IMR-90 (cell line): ENCODE data around the gene KXD1. TPM values are rescaled to one million over a fixed set of nuclear protein-coding genes. Genes with fewer than 3 reads are reported as not detected.

Source experiments
- ATAC-seq: fragments of 200-7000 bp; cut with Tn5 transposase; 2 replicates; pipeline ENCODE4 v1.9.1; 2020; ENCODE audit warnings: low read depth, mild to moderate bottlenecking, moderate library complexity
- BruUV-seq: library from RNA; stranded (reverse); fragments of 400-500 nt; replicated peaks from 2 replicates; lab custom pipeline; 2021; lab: Mats Ljungman, UMichigan
- CTCF ChIA-PET: fragments of 300-600 bp; formaldehyde crosslinking; extraction: SDS; loops from one replicate; lab custom pipeline; 2021; ENCODE audit warnings: antibody characterized with exemption; lab: Yijun Ruan, JAX
- POLR2A ChIA-PET: fragments of 300-600 bp; sonication (Branson Sonifier 250); formaldehyde crosslinking; loops from one replicate; lab custom pipeline; 2022; ENCODE audit warnings: antibody characterized with exemption; ENCODE audit not compliant: unreplicated experiment; lab: Charles Lee
- DNase-seq: peaks from one replicate; pipeline ENCODE4 v3.0.0; 2013
- H2AFZ ChIP-seq: replicated peaks from 2 replicates; pipeline ENCODE3; 2013; ENCODE audit warnings: low read length, mild to moderate bottlenecking; ENCODE audit not compliant: poor library complexity
- H2AK5ac ChIP-seq: 2 replicates; pipeline ENCODE4 v1.6.1; 2013; ENCODE audit warnings: low read depth, low read length, inconsistent platforms
- H2AK9ac ChIP-seq: replicated peaks from 2 replicates; pipeline ENCODE3; 2013; ENCODE audit warnings: mild to moderate bottlenecking, low read depth, low read length, moderate library complexity; ENCODE audit not compliant: poor library complexity
- H2BK120ac ChIP-seq: 2 replicates; pipeline ENCODE4 v1.6.1; 2013; ENCODE audit warnings: low read depth, low read length, inconsistent platforms
- H2BK15ac ChIP-seq: 3 replicates; pipeline ENCODE4 v1.6.1; 2013; ENCODE audit warnings: low read depth, low read length, inconsistent platforms
- H2BK20ac ChIP-seq: 2 replicates; pipeline ENCODE4 v1.6.1; 2013; ENCODE audit warnings: low read depth, mild to moderate bottlenecking, inconsistent platforms, low read length, moderate library complexity
- H2BK5ac ChIP-seq: 2 replicates; pipeline ENCODE4 v1.6.1; 2013; ENCODE audit warnings: mild to moderate bottlenecking, low read depth, low read length, inconsistent platforms; ENCODE audit not compliant: poor library complexity, severe bottlenecking
- H3K14ac ChIP-seq: replicated peaks from 2 replicates; pipeline ENCODE4 v1.6.1; 2013; ENCODE audit warnings: low read depth, low read length, inconsistent platforms
- H3K18ac ChIP-seq: 2 replicates; pipeline ENCODE4 v1.6.1; 2013; ENCODE audit warnings: low read depth, low read length, control low read depth
- H3K23ac ChIP-seq: 2 replicates; pipeline ENCODE4 v1.6.1; 2013; ENCODE audit warnings: low read depth, low read length, inconsistent platforms
- H3K27ac ChIP-seq: 2 replicates; pipeline ENCODE4 v1.5.1; 2013; ENCODE audit warnings: mild to moderate bottlenecking, control low read depth, low read length; ENCODE audit not compliant: insufficient read depth
- H3K27me3 ChIP-seq: 2 replicates; pipeline ENCODE4 v1.6.1; 2013; ENCODE audit warnings: low read length; ENCODE audit not compliant: control insufficient read depth, insufficient read depth
- H3K36me3 ChIP-seq: 2 replicates; pipeline ENCODE4 v1.6.1; 2013; ENCODE audit warnings: low read length, mixed read lengths; ENCODE audit not compliant: control insufficient read depth, insufficient read depth
- H3K4ac ChIP-seq: 2 replicates; pipeline ENCODE4 v1.6.1; 2013; ENCODE audit warnings: low read depth, low read length, inconsistent platforms
- H3K4me1 ChIP-seq: 2 replicates; pipeline ENCODE4 v1.6.1; 2013; ENCODE audit warnings: low read length, mixed read lengths; ENCODE audit not compliant: control insufficient read depth, insufficient read depth
- H3K4me2 ChIP-seq: 2 replicates; pipeline ENCODE4 v1.6.1; 2013; ENCODE audit warnings: low read depth, mild to moderate bottlenecking, control low read depth, low read length, moderate library complexity
- H3K4me3 ChIP-seq: 2 replicates; pipeline ENCODE4 v1.5.1; 2013; ENCODE audit warnings: low read depth, mild to moderate bottlenecking, control low read depth, low read length, moderate library complexity; ENCODE audit not compliant: insufficient read depth
- H3K56ac ChIP-seq: 2 replicates; pipeline ENCODE4 v1.6.1; 2013; ENCODE audit warnings: low read length, inconsistent platforms; ENCODE audit not compliant: insufficient read depth; ENCODE audit errors: extremely low read depth
- H3K79me1 ChIP-seq, 2 experiments: 2 replicates each; pipeline ENCODE4 v1.6.1; 2013; ENCODE audit warnings: low read length in 2 of 2, inconsistent platforms in 1 of 2, low read depth in 1 of 2
- H3K9ac ChIP-seq: 2 replicates; pipeline ENCODE4 v1.6.1; 2013; ENCODE audit warnings: low read depth, low read length, control low read depth
- H3K9me1 ChIP-seq: 2 replicates; pipeline ENCODE4 v1.6.1; 2013; ENCODE audit warnings: low read length, inconsistent platforms; ENCODE audit not compliant: insufficient read depth
- H3K9me3 ChIP-seq: 2 replicates; pipeline ENCODE4 v1.6.1; 2013; ENCODE audit warnings: low read length; ENCODE audit not compliant: control insufficient read depth, insufficient read depth
- H4K20me1 ChIP-seq: 2 replicates; pipeline ENCODE4 v1.6.1; 2013; ENCODE audit warnings: low read length, inconsistent platforms; ENCODE audit not compliant: insufficient read depth
- H4K5ac ChIP-seq: 2 replicates; pipeline ENCODE4 v1.6.1; 2013; ENCODE audit warnings: mild to moderate bottlenecking, low read depth, low read length, control low read depth
- H4K8ac ChIP-seq, 2 experiments: 2 replicates each; pipeline ENCODE4 v1.6.1; 2013; ENCODE audit warnings: low read depth in 2 of 2, low read length in 2 of 2, control low read depth in 1 of 2, inconsistent platforms in 1 of 2
- H4K91ac ChIP-seq: 2 replicates; pipeline ENCODE4 v1.6.1; 2013; ENCODE audit warnings: low read depth, low read length, inconsistent platforms; ENCODE audit not compliant: insufficient read depth
- BHLHE40 ChIP-seq: fragments of 150-350 bp; IDR thresholded peaks from 2 replicates; pipeline ENCODE4 v1.6.1; 2016; ENCODE audit warnings: mild to moderate bottlenecking, low read depth, low read length
- CEBPB ChIP-seq: IDR thresholded peaks from 2 replicates; pipeline ENCODE4 v1.6.1; 2012; ENCODE audit warnings: low read depth, low read length, improper control_type of control experiment
- CHD1 ChIP-seq: IDR thresholded peaks from 2 replicates; pipeline ENCODE4 v1.6.1; 2012; ENCODE audit warnings: low read depth, low read length, improper control_type of control experiment
- MAFK ChIP-seq: IDR thresholded peaks from 2 replicates; pipeline ENCODE4 v1.6.1; 2012; ENCODE audit warnings: low read depth, low read length, improper control_type of control experiment
- MXI1 ChIP-seq: IDR thresholded peaks from 2 replicates; pipeline ENCODE4 v1.6.1; 2012; ENCODE audit warnings: low read depth, mild to moderate bottlenecking, low read length, moderate library complexity, borderline replicate concordance
- POLR2A ChIP-seq: IDR thresholded peaks from 2 replicates; pipeline ENCODE4 v1.6.1; 2012; ENCODE audit warnings: mild to moderate bottlenecking, low read depth, low read length
- RAD21 ChIP-seq: IDR thresholded peaks from 2 replicates; pipeline ENCODE4 v1.6.1; 2012; ENCODE audit warnings: low read length, improper control_type of control experiment
- RCOR1 ChIP-seq: IDR thresholded peaks from 2 replicates; pipeline ENCODE4 v1.6.1; 2012; ENCODE audit warnings: mild to moderate bottlenecking, low read length, improper control_type of control experiment; ENCODE audit not compliant: insufficient replicate concordance
- RFX5 ChIP-seq: IDR thresholded peaks from 2 replicates; pipeline ENCODE4 v1.8.0; 2012; ENCODE audit warnings: low read depth, mild to moderate bottlenecking, low read length, moderate library complexity
- WGBS, 2 experiments: methylation state at CpG; one replicate each; pipeline versions ENCODE4 v1.1.5 to v1.1.7; 2013; ENCODE audit warnings: missing lambda C conversion rate in 2 of 2; ENCODE audit not compliant: insufficient read length in 1 of 2; ENCODE audit errors: extremely low coverage in 2 of 2; 5-methylcytosine and 5-hydroxymethylcytosine counted together
- dilution Hi-C: fragments of 300-500 bp; cut with HindIII; formaldehyde crosslinking; loops from one replicate; pipeline ENCODE4 v1.14.3; 2018; ENCODE audit warnings: low sequenced_read_pairs; ENCODE audit not compliant: unreplicated experiment
- in situ Hi-C: fragments of 300-500 bp; cut with MboI; formaldehyde crosslinking; loops from 3 replicates; pipeline ENCODE4 v1.14.3; 2019; ENCODE audit warnings: low sequenced_read_pairs, inconsistent platforms, mixed read lengths
- intact Hi-C: fragments of 100-400 bp; cut with micrococcal nuclease; formaldehyde crosslinking; loops from 2 replicates; pipeline ENCODE4 v1.10.0; 2022
- polyA plus RNA-seq, 3 experiments: library from polyadenylated mRNA; depleted of rRNA; stranded (reverse); fragments of >200 nt; gene quantifications; 2 replicates each; pipeline ENCODE4 v1.2.3, GENCODE V29; 2012; ENCODE audit warnings: low replicate concordance in 1 of 3
- total RNA-seq: library from RNA; depleted of rRNA; stranded (reverse); fragments of >200 nt; gene quantifications from 2 replicates; pipeline ENCODE4 v1.2.3, GENCODE V29; 2012
- TF ChIP-seq, protein P1 (sequence below): conservative IDR thresholded peaks from 2 replicates; pipeline ENCODE4 v1.5.1; 2012; ENCODE audit warnings: mild to moderate bottlenecking, low read depth, low read length, improper control_type of control experiment
- TF ChIP-seq, protein P2 (sequence below): fragments of 150-350 bp; IDR thresholded peaks from 2 replicates; pipeline ENCODE4 v1.6.1; 2016; ENCODE audit warnings: low read depth, mild to moderate bottlenecking, low read length, moderate library complexity, borderline replicate concordance

KXD1 gene
- total and polyA plus RNA-seq, 2 of the 4 experiments (the other 2 are of a cell fraction): 66.7 to 196 TPM

DNA sequence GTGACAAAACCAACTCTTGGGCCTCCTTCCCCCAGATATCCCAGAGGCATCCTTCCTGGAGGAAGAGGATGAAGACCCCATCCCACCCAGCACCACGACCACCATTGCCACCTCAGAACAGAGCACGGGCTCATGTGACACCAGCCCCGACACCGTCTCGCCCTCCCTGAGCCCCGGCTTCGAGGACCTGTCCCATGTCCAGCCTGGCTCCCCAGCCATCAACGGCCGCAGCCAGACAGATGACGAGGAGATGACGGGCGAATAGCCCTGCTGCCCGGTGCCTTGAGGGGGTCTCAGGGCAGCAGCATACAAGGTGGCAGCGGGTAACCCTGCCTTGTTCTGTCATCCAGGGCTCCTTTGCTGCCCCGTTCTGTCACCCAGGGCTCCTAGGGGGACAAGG is 10.7 kb downstream of the KXD1 start:
- Histone ChIP-seq H3K27me3 (no peaks in the 10 kb centered on the region), H2BK5ac (no peak overlapping the region), H2BK120ac (no peak overlapping the region), H4K91ac (no peak overlapping the region), H3K79me1 (peaks cover 16 to 23% of the 10 kb centered on the region in 2 experiments; a peak in 3 of 4 replicates), H3K23ac (no peak overlapping the region), H3K4me3 (no peak overlapping the region), H3K4ac (no peak overlapping the region), H4K20me1 (peaks cover 16% of the 10 kb centered on the region), H3K18ac (no peak overlapping the region), H3K56ac (no peak overlapping the region), H3K9ac (no peak overlapping the region), H3K14ac (no peak overlapping the region), H4K8ac (no peak overlapping the region), H3K4me2 (no peak overlapping the region), H2BK20ac (no peak overlapping the region), H3K9me1 (peaks cover 9% of the 10 kb centered on the region), H2AK9ac (no peak overlapping the region), H2BK15ac (no peak overlapping the region), H3K27ac (no peak overlapping the region), H4K5ac (no peak overlapping the region), H2AFZ (no peak overlapping the region), H2AK5ac (no peak overlapping the region), H3K9me3 (no peaks in the 10 kb centered on the region), H3K4me1 (peaks cover 10% of the 10 kb centered on the region), H3K36me3 (peaks cover 49% of the 10 kb centered on the region)
- ATAC-seq: no peak
- no peak for DNase-seq
- no peak for TF ChIP-seq RCOR1
- no peak for TF ChIP-seq RFX5
- no peak for TF ChIP-seq CHD1
- TF ChIP-seq, protein P1, sequence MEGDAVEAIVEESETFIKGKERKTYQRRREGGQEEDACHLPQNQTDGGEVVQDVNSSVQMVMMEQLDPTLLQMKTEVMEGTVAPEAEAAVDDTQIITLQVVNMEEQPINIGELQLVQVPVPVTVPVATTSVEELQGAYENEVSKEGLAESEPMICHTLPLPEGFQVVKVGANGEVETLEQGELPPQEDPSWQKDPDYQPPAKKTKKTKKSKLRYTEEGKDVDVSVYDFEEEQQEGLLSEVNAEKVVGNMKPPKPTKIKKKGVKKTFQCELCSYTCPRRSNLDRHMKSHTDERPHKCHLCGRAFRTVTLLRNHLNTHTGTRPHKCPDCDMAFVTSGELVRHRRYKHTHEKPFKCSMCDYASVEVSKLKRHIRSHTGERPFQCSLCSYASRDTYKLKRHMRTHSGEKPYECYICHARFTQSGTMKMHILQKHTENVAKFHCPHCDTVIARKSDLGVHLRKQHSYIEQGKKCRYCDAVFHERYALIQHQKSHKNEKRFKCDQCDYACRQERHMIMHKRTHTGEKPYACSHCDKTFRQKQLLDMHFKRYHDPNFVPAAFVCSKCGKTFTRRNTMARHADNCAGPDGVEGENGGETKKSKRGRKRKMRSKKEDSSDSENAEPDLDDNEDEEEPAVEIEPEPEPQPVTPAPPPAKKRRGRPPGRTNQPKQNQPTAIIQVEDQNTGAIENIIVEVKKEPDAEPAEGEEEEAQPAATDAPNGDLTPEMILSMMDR: no peak
- no peak for TF ChIP-seq POLR2A
- no peak for TF ChIP-seq MXI1
- TF ChIP-seq MAFK: no peak
- TF ChIP-seq, protein P2, sequence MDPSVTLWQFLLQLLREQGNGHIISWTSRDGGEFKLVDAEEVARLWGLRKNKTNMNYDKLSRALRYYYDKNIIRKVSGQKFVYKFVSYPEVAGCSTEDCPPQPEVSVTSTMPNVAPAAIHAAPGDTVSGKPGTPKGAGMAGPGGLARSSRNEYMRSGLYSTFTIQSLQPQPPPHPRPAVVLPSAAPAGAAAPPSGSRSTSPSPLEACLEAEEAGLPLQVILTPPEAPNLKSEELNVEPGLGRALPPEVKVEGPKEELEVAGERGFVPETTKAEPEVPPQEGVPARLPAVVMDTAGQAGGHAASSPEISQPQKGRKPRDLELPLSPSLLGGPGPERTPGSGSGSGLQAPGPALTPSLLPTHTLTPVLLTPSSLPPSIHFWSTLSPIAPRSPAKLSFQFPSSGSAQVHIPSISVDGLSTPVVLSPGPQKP: no peak
- TF ChIP-seq CEBPB: no peak
- no peak for TF ChIP-seq RAD21
- TF ChIP-seq BHLHE40: no peak
- dilution Hi-C loops (no loop called here), intact Hi-C loops (no loop called here), in situ Hi-C loops (no loop called here)
- no CpG with 5 or more reads among the region's 15 CpGs for WGBS, 2 experiments
- no TSS peak for BruUV-seq
- ChIA-PET POLR2A (no interaction called here), CTCF (no interaction called here)
